SH-SY5Y (cell line): ENCODE measurements around the gene ADAMTS17.

Source experiments
- GATA2 ChIP-seq: IDR thresholded peaks from 2 replicates; pipeline ENCODE4 v1.6.1; 2011; ENCODE audit warnings: mild to moderate bottlenecking, low read depth, low read length
- GATA3 ChIP-seq: IDR thresholded peaks from 2 replicates; pipeline ENCODE4 v1.6.1; 2011; ENCODE audit warnings: low read depth, mild to moderate bottlenecking, low read length, moderate library complexity

DNA sequence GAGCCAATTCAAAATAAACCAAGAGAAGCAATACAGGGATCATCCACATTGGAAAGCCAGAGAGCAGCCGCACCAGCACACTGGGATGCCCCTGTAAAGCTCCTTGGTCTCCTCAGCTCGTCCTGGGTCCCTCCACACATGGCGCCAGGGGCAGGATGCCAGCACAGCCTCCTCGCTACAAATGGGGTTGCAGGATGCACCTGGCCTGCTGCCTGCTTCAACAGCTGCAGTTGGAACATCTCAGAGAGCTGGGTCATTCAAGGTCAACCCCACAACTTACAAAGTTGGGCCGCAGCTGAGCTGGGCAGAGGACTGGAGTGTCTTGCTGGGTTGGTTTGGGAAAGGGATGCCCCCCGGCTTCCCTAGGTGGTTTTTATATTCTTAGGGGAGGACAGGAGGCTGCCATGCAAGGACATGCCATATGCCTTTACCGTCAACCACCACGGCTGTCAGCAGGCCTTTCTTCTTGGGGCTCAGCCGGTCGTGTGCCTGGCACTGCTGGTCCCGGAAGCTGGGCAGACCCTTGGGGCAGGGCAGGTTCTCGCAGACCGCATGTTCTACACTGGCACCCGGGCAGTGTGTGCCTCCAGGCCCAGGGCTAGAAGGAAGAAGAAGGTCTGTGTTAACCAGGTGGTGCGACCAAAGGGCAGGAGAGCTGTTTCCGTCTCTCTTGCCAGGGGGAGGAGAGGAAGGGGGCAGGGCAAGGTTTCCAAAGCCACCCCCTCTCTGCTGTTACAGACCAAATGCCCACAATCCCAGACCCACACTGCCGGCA, 225.2 kb downstream of the ADAMTS17 start:
- TF ChIP-seq GATA2: no peak
- no peak for TF ChIP-seq GATA3
